BJ (cell line): ENCODE results near the gene MVP. TPM values are rescaled to one million over a fixed set of nuclear protein-coding genes. Genes with fewer than 3 reads are reported as not detected.

Experiments used
- CTCF ChIA-PET: fragments of 350-600 bp; formaldehyde crosslinking; extraction: SDS; loops from one replicate; lab custom pipeline; 2021; ENCODE audit warnings: antibody characterized with exemption, inconsistent platforms; lab: Yijun Ruan, JAX
- POLR2A ChIA-PET: fragments of 300-600 bp; sonication (Branson Sonifier 250); formaldehyde crosslinking; extraction: SDS; loops from one replicate; lab custom pipeline; 2021; ENCODE audit warnings: antibody characterized with exemption; lab: Charles Lee
- DNase-seq: peaks from one replicate; pipeline ENCODE4 v3.0.0-alpha.2; 2011; ENCODE audit warnings: low read depth
- H3K27me3 ChIP-seq: 2 replicates; pipeline ENCODE4 v1.6.0; 2011; ENCODE audit warnings: low read length; ENCODE audit not compliant: control insufficient read depth, insufficient read depth
- H3K36me3 ChIP-seq: 2 replicates; pipeline ENCODE4 v1.5.1; 2011; ENCODE audit warnings: low read length; ENCODE audit not compliant: control insufficient read depth, insufficient read depth
- H3K4me3 ChIP-seq: 2 replicates; pipeline ENCODE4 v1.5.1; 2011; ENCODE audit warnings: low read depth, mild to moderate bottlenecking, control low read depth, low read length
- polyA plus RNA-seq: library from polyadenylated mRNA; depleted of rRNA; stranded (reverse); fragments of >200 nt; gene quantifications from 2 replicates; pipeline ENCODE4 v1.2.3, GENCODE V29; 2011
- TF ChIP-seq, protein P1 (sequence below): IDR thresholded peaks from 2 replicates; pipeline ENCODE4 v1.5.1; 2011; ENCODE audit warnings: low read depth, mild to moderate bottlenecking, control low read depth, inconsistent platforms, low read length, moderate library complexity; ENCODE audit not compliant: insufficient read depth

The MVP gene
- polyA plus RNA-seq, 1 experiment = 368 TPM

DNA sequence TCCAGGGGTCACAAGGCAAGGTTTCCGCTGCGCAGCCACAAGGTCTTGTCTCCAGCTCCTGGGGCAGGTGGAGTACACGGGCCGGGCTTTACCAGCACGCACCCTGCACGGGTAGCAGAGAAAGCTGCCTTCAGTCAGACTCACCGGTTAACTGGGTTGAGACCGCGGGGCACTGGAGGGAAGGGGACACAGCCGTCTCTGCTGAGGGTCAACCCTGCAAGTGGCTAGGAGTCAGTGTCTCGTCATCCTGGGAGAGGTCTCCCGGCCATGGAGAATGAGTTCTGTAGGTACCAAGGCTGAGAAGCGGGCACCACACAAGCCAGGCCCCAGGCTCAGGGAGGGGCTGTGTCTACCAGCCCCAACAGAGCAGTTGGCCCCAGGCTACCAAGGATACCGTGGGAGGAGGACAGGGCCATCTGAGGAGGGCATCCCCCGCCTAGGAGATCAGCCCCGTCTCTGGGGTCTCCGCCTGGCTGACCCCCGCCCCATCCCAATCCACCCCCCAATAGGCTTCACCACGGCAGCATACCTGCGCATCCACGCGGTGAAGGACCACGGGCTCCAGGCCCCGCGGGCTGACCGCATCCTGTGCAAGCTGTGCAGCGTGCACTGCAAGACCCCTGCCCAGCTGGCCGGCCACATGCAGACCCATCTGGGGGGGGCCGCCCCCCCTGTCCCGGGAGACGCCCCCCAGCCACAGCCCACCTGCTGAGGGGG lies 11.1 kb upstream of the MVP start:
- Histone ChIP-seq H3K4me3 (no peak overlapping the region), H3K27me3 (no peaks in the 10 kb centered on the region), H3K36me3 (peaks cover 16% of the 10 kb centered on the region)
- ChIA-PET POLR2A (no interaction called here), CTCF (interaction anchor here (1.2 to 3.0 kb wide), 4 partner anchors 7 to 39 kb away, joined by 4 to 30 read pairs (median 15); partner anchors contain the start of genes MVP and PAGR1)
- DNase-seq = no peak
- TF ChIP-seq, protein P1, sequence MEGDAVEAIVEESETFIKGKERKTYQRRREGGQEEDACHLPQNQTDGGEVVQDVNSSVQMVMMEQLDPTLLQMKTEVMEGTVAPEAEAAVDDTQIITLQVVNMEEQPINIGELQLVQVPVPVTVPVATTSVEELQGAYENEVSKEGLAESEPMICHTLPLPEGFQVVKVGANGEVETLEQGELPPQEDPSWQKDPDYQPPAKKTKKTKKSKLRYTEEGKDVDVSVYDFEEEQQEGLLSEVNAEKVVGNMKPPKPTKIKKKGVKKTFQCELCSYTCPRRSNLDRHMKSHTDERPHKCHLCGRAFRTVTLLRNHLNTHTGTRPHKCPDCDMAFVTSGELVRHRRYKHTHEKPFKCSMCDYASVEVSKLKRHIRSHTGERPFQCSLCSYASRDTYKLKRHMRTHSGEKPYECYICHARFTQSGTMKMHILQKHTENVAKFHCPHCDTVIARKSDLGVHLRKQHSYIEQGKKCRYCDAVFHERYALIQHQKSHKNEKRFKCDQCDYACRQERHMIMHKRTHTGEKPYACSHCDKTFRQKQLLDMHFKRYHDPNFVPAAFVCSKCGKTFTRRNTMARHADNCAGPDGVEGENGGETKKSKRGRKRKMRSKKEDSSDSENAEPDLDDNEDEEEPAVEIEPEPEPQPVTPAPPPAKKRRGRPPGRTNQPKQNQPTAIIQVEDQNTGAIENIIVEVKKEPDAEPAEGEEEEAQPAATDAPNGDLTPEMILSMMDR = no peak

DNA sequence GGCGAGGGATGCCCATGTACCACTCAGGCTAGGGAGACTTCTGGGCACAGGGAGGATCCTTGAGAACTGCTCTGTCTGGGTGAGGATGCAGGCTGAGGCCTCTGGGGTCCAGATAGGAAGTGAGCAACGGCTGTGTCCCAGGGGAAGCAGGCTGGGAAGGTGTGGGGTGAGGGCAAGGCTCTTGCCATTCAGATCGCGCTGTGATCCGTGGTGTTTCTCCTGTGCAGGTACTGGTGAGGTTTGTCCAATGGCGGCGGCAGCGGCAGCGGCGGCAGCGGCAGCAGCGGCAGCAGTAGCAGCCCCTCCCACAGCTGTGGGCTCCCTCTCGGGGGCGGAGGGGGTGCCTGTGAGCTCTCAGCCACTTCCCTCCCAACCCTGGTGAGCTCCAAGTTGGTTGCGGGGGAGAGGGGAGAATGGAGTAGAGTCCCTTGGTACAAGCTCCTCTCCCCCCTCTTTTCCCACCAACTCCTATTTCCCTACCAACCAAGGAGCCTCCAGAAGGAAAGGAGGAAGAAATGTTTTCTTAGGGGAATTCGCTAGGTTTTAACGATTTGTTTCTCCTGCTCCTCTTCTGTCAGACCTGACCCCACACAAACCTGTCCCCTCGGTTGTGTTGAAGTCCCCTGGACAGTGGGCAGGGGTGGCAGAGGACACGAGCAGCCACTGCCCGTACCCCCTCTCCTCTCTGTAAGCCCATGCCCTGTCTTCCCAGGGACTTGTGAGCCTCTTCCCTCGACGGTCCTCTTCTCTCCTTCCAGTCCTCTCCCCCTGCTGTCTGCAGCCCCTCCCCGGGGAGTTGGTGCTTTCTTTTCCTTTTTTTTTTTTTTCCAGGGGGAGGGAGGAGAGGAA lies 10.2 kb upstream of the MVP start:
- DNase-seq = no peak
- CTCF ChIA-PET = interaction anchor here (1.0 kb wide), 1 partner anchor 212 kb away, joined by 3 read pairs; no protein-coding TSS in a partner anchor
- Histone ChIP-seq H3K27me3 (no peaks in the 10 kb centered on the region), H3K4me3 (no peak overlapping the region), H3K36me3 (peaks cover 16% of the 10 kb centered on the region)
- POLR2A ChIA-PET = interaction anchor here (0.6 to 1.1 kb wide), 2 partner anchors 15 to 41 kb away, joined by 4 to 17 read pairs; no protein-coding TSS in a partner anchor
- TF ChIP-seq, protein P1 = no peak

DNA sequence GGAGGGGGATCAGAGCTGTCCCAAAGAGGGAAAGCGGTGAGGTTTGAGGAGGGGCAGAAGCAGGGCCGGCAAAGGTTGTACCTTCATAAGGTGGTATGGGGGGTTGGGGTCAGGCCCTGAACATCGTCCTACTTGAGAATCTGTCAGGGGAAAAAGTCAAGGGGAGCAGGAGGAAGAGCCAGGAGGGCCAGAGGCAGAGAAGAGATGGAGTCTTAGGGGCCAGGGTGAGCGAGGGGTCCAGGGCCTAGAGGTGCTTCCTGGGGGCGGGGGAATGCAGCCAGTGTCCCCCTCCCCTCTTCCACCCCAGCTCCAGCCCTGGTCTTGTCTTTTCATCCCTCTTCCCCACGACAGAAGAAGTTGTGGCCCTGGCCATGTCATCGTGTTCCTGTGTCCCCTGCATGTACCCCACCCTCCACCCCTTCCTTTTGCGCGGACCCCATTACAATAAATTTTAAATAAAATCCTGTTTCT lies 9.5 kb upstream of the MVP start:
- Histone ChIP-seq H3K4me3 (no peak overlapping the region), H3K27me3 (no peaks in the 10 kb centered on the region), H3K36me3 (peaks cover 16% of the 10 kb centered on the region)
- POLR2A ChIA-PET = interaction anchor here (0.6 to 1.1 kb wide), 2 partner anchors 14 to 41 kb away, joined by 4 to 17 read pairs; no protein-coding TSS in a partner anchor
- CTCF ChIA-PET = interaction anchor here (1.0 kb wide), 1 partner anchor 212 kb away, joined by 3 read pairs; no protein-coding TSS in a partner anchor
- DNase-seq = no peak
- TF ChIP-seq, protein P1 = no peak

DNA sequence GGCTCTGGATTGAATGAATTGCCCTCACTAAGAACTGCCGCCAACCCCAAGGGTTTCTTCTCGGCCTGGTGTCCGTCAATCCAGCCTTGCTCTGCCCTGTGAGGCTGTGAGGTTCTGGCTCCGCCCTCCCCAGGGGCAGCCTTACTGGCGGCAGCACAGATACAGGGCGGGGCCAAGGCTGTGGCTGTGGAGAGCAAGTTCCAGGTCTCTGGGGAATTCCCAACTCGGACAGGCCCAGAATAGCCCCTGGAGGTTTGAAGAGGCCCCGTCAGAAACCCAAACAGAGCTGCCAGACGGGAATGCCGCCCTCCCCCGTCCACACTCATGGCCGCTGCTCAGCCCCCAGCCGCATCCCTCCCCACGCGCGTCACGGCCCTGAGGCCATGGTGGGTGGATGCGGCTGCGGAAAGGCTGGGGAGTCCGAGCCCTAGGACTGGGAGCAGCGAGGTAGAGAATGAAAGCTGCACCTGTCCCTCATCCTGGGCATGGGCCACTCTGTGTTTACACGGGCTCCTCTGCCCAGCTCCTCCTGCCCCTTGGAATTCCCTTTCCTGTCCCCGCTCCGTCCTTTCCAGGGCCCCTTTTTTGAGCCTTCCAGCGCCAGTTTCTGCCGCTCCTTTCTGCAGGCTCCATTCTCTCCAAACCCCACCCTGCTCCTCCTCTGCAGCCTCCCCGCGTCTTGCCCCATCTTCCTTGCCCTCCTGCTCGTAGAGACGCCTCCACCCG lies 8.9 kb upstream of the MVP start:
- H3K27me3 ChIP-seq = no peaks in the 10 kb centered on the region
- POLR2A ChIA-PET = interaction anchor here (1.1 kb wide), 1 partner anchor 13 kb away, joined by 4 read pairs; no protein-coding TSS in a partner anchor
- TF ChIP-seq, protein P1 = no peak
- CTCF ChIA-PET = interaction anchor here (1.4 kb wide), 1 partner anchor 254 kb away, joined by 3 read pairs; the partner anchor contains the start of gene ALDOA
- H3K4me3 ChIP-seq = peak overlapping the region; percentile 72
- peak; percentile 90 for DNase-seq
- peaks cover 16% of the 10 kb centered on the region for H3K36me3 ChIP-seq
